ENCODE measurements around the gene ERVK3-1.

DNA sequence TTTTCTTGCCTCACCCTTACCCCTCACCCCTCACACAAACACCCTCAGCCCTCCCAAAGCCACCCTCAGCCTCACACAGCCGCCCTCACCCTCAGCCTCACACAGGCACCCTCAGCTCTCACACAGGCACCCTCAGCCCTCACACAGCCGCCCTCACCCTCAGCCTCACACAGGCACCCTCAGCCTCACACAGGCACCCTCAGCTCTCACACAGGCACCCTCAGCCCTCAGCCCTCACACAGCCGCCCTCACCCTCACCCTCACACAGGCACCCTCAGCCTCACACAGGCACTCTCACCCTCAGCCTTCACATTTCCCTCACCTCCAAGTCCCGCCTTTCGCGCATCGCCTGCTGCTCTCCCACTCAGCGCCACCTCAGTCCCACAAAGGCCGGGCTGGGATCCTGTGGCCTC lies 21.3 kb downstream of the ERVK3-1 start:
- TF ChIP-seq, protein P1, sequence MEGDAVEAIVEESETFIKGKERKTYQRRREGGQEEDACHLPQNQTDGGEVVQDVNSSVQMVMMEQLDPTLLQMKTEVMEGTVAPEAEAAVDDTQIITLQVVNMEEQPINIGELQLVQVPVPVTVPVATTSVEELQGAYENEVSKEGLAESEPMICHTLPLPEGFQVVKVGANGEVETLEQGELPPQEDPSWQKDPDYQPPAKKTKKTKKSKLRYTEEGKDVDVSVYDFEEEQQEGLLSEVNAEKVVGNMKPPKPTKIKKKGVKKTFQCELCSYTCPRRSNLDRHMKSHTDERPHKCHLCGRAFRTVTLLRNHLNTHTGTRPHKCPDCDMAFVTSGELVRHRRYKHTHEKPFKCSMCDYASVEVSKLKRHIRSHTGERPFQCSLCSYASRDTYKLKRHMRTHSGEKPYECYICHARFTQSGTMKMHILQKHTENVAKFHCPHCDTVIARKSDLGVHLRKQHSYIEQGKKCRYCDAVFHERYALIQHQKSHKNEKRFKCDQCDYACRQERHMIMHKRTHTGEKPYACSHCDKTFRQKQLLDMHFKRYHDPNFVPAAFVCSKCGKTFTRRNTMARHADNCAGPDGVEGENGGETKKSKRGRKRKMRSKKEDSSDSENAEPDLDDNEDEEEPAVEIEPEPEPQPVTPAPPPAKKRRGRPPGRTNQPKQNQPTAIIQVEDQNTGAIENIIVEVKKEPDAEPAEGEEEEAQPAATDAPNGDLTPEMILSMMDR (IDR thresholded peaks at IDR 0.05 in 4 of 5, conservative IDR thresholded peaks at IDR 0.05 in 1 of 5), result no peak
- no peak for TF ChIP-seq POLR2A (IDR thresholded peaks at IDR 0.05)
